Activated CD8-positive, alpha-beta T cell treated with anti-CD3 and anti-CD28 coated beads for 36 hours (primary cell): ENCODE results near the gene NKD2. TPM values are rescaled to one million over a fixed set of nuclear protein-coding genes. Genes with fewer than 3 reads are reported as not detected.
A peak's percentile ranks its signal among the peaks of the same experiment; 100 is the strongest.

Experiments used
- ATAC-seq: fragments of 200-7000 bp; cut with Tn5 transposase; one replicate; pipeline ENCODE4 v1.10.0; 2021; ENCODE audit warnings: mild to moderate bottlenecking, moderate library complexity
- CTCF ChIA-PET: fragments of 350-600 bp; sonication (Branson Sonifier 250); formaldehyde crosslinking; loops from one replicate; lab custom pipeline; 2021; ENCODE audit warnings: antibody characterized with exemption; lab: Charles Lee
- POLR2A ChIA-PET: fragments of 350-600 bp; sonication (Branson Sonifier 250); formaldehyde crosslinking; loops from one replicate; lab custom pipeline; 2021; ENCODE audit warnings: antibody characterized with exemption; lab: Charles Lee
- DNase-seq: peaks from one replicate; pipeline ENCODE4 v3.0.0-alpha.2; 2020
- H3K27ac Mint-ChIP-seq: one replicate; pipeline ENCODE4 v1.8.0; 2021; ENCODE audit warnings: mild to moderate bottlenecking, mixed read lengths
- H3K27me3 Mint-ChIP-seq: one replicate; pipeline ENCODE4 v1.8.0; 2021; ENCODE audit warnings: mixed read lengths
- H3K36me3 Mint-ChIP-seq: one replicate; pipeline ENCODE4 v1.8.0; 2021; ENCODE audit warnings: low read depth, mixed read lengths
- H3K4me1 Mint-ChIP-seq: one replicate; pipeline ENCODE4 v1.8.0; 2021; ENCODE audit warnings: low read depth, mixed read lengths
- H3K4me3 Mint-ChIP-seq: one replicate; pipeline ENCODE4 v1.8.0; 2021; ENCODE audit warnings: mild to moderate bottlenecking, moderate library complexity, mixed read lengths
- H3K9me3 Mint-ChIP-seq: one replicate; pipeline ENCODE4 v1.8.0; 2021; ENCODE audit warnings: mixed read lengths
- CTCF ChIP-seq: fragments of 200-600 bp; IDR thresholded peaks from one replicate; pipeline ENCODE4 v1.8.0; 2022; ENCODE audit warnings: antibody characterized with exemption, mild to moderate bottlenecking
- intact Hi-C: fragments of 100-400 bp; cut with micrococcal nuclease; formaldehyde crosslinking; loops from one replicate; pipeline ENCODE4 v1.10.0; 2022
- total RNA-seq, 2 experiments: library from RNA; stranded (reverse); gene quantifications; one replicate each; pipeline ENCODE4 v1.2.3, GENCODE V29; 2021

NKD2 gene
- total RNA-seq, 2 experiments from 2014 or later: 1.5 to 2.3 TPM

GRCh38 chr5:1002836-1003235 lies 5.8 kb upstream of the NKD2 start:
- peaks cover 21% of the 10 kb centered on the region for H3K4me1 Mint-ChIP-seq
- H3K27ac Mint-ChIP-seq: no peak overlapping the region
- H3K4me3 Mint-ChIP-seq: no peak overlapping the region
- H3K36me3 Mint-ChIP-seq: no peaks in the 10 kb centered on the region
- ATAC-seq (no peak), DNase-seq (no peak)
- no peak for TF ChIP-seq CTCF
- ChIA-PET CTCF (interaction anchor here (0.9 kb wide), 1 partner anchor 79 kb away, joined by 3 read pairs; no protein-coding TSS in a partner anchor), POLR2A (no interaction called here)
- peaks cover 22% of the 10 kb centered on the region for H3K27me3 Mint-ChIP-seq
- no peaks in the 10 kb centered on the region for H3K9me3 Mint-ChIP-seq
- intact Hi-C loops: no loop called here

GRCh38 chr5:1003296-1003937 lies 5.2 kb upstream of the NKD2 start:
- ChIA-PET CTCF (no interaction called here), POLR2A (no interaction called here)
- Mint-ChIP-seq H3K4me3 (no peak overlapping the region), H3K4me1 (peaks cover 24% of the 10 kb centered on the region), H3K9me3 (no peaks in the 10 kb centered on the region), H3K27me3 (peaks cover 26% of the 10 kb centered on the region), H3K27ac (no peak overlapping the region), H3K36me3 (no peaks in the 10 kb centered on the region)
- TF ChIP-seq CTCF: no peak
- DNase-seq: peak; percentile 77
- intact Hi-C loops: no loop called here
- ATAC-seq: peak; percentile 29

GRCh38 chr5:1004461-1005248 lies 3.9 kb upstream of the NKD2 start:
- Mint-ChIP-seq H3K36me3 (no peaks in the 10 kb centered on the region), H3K4me1 (peaks cover 25% of the 10 kb centered on the region), H3K4me3 (peak overlapping the region; percentile 31), H3K27me3 (peaks cover 27% of the 10 kb centered on the region), H3K27ac (no peak overlapping the region), H3K9me3 (no peaks in the 10 kb centered on the region)
- TF ChIP-seq CTCF: no peak
- intact Hi-C loops: no loop called here
- POLR2A ChIA-PET: interaction anchor here (0.7 kb wide), 1 partner anchor 40 kb away, joined by 3 read pairs; no protein-coding TSS in a partner anchor
- DNase-seq: peak; percentile 53
- peak; percentile 38 for ATAC-seq
- CTCF ChIA-PET: interaction anchor here (9.8 kb wide), 1 partner anchor 82 kb away, joined by 105 read pairs; no protein-coding TSS in a partner anchor

GRCh38 chr5:1005249-1005851 lies 3.3 kb upstream of the NKD2 start:
- ATAC-seq (no peak), DNase-seq (no peak)
- intact Hi-C loops: no loop called here

More at GRCh38 chr5:1005249-1005851, 3.3 kb upstream of the NKD2 start:
- Mint-ChIP-seq H3K9me3 (no peaks in the 10 kb centered on the region), H3K36me3 (no peaks in the 10 kb centered on the region), H3K27ac (no peak overlapping the region), H3K4me3 (no peak overlapping the region), H3K27me3 (peaks cover 34% of the 10 kb centered on the region), H3K4me1 (peaks cover 28% of the 10 kb centered on the region)
- TF ChIP-seq CTCF: no peak
- ChIA-PET CTCF (interaction anchor here (9.8 kb wide), 1 partner anchor 83 kb away, joined by 105 read pairs; no protein-coding TSS in a partner anchor), POLR2A (interaction anchor here (0.7 kb wide), 1 partner anchor 41 kb away, joined by 3 read pairs; no protein-coding TSS in a partner anchor)
